Stimulated activated CD8-positive, alpha-beta memory T cell treated with anti-CD3 and anti-CD28 coated beads, Interleukin-15, amount 100 ng/mL, for 4 hours (primary cell): ENCODE measurements around the gene HIGD2A.
"Not testable (repeated sequence)": the region's sequence is repeated elsewhere in the genome, so short reads cannot be mapped to it uniquely, and the experiment has no call there.

Experiments used
- DNase-seq, 2 donors: peaks; one replicate each; pipeline ENCODE4 v3.0.0-alpha.2; 2020; ENCODE audit warnings: low read depth in 2 of 2

HIGD2A gene

GRCh38 chr5:176394881-176395675, 6.5 kb downstream of the HIGD2A start:
- no peak for DNase-seq

- DNase-seq, result no peak
These were observed 7.8 kb downstream of the HIGD2A start for GRCh38 chr5:176396330-176396729.

GRCh38 chr5:176397736-176398420, 9.3 kb downstream of the HIGD2A start:
- no peak for DNase-seq

GRCh38 chr5:176400382-176401156, 12.0 kb downstream of the HIGD2A start:
- no peak for DNase-seq

- DNase-seq, result no peak
These were observed 13.0 kb downstream of the HIGD2A start for GRCh38 chr5:176401281-176402205.

- no peak for DNase-seq
These were observed 17.3 kb downstream of the HIGD2A start for GRCh38 chr5:176405656-176406435.

- DNase-seq, result no peak
These were observed 18.0 kb downstream of the HIGD2A start for GRCh38 chr5:176406436-176407052.

- DNase-seq, result no peak
These were observed 19.1 kb downstream of the HIGD2A start for GRCh38 chr5:176407456-176408251.

- DNase-seq, result not testable (repeated sequence)
These were observed 19.7 kb downstream of the HIGD2A start for GRCh38 chr5:176408252-176408573.

GRCh38 chr5:176408590-176408989, 20.0 kb downstream of the HIGD2A start:
- DNase-seq, result no peak

GRCh38 chr5:176409765-176410164, 21.2 kb downstream of the HIGD2A start:
- DNase-seq, result no peak

GRCh38 chr5:176410486-176411180, 22.1 kb downstream of the HIGD2A start:
- DNase-seq, result no peak

GRCh38 chr5:176412517-176413254, 24.1 kb downstream of the HIGD2A start:
- no peak for DNase-seq

- no peak for DNase-seq
These were observed 24.7 kb downstream of the HIGD2A start for GRCh38 chr5:176413255-176413565.

GRCh38 chr5:176413709-176414191, 25.2 kb downstream of the HIGD2A start:
- no peak for DNase-seq

- no peak for DNase-seq
These were observed 26.2 kb downstream of the HIGD2A start for GRCh38 chr5:176414704-176415103.

- DNase-seq, result no peak
These were observed 26.8 kb downstream of the HIGD2A start for GRCh38 chr5:176415240-176415951.
